OCI-M2 (cell line): ENCODE measurements around the gene SLAMF9.

Experiments
- DNase-seq: peaks from one replicate; lab custom pipeline; 2025; ENCODE audit not compliant: unreplicated experiment; lab: John Stamatoyannopoulos, UW

SLAMF9 gene

GRCh38 chr1:159902541-159902940 lies 51.5 kb downstream of the SLAMF9 start:
- no peak for DNase-seq
